ENCODE measurements around the gene FBN3. TPM values are rescaled to one million over a fixed set of nuclear protein-coding genes. Genes with fewer than 3 reads are reported as not detected.

The FBN3 gene
- total and polyA plus RNA-seq, 11 donors, result 0.32 TPM; not detected in 10

- no peaks in the 10 kb centered on the region for H3K27me3 ChIP-seq
- no peak overlapping the region for H3K27ac ChIP-seq
- no peaks in the 10 kb centered on the region for H3K4me1 ChIP-seq
- intact Hi-C loops (cut with DNase I), result no loop called here
- TF ChIP-seq POLR2A (IDR thresholded peaks at IDR 0.05) (no peak), CTCF (IDR thresholded peaks at IDR 0.05) (no peak)
- no peaks in the 10 kb centered on the region for H3K9me3 ChIP-seq
- ATAC-seq (no peak), DNase-seq (no peak)
- no peaks in the 10 kb centered on the region for H3K36me3 ChIP-seq
- 84 to 87% (median 86%) methylated on average over 13 of the region's 13 CpGs for WGBS, 4 donors
- no peak overlapping the region for H3K4me3 ChIP-seq
These were observed 127.1 kb downstream of the FBN3 start for GRCh38 chr19:8022275-8022674.

- Histone ChIP-seq H3K4me3 (no peak overlapping the region), H3K4me1 (no peaks in the 10 kb centered on the region), H3K27ac (no peak overlapping the region), H3K36me3 (no peaks in the 10 kb centered on the region), H3K27me3 (no peaks in the 10 kb centered on the region), H3K9me3 (no peaks in the 10 kb centered on the region)
- WGBS, 4 donors, result 82 to 90% (median 87%) methylated on average over 8 of the region's 8 CpGs
- intact Hi-C loops (cut with DNase I), result no loop called here
- ATAC-seq (no peak), DNase-seq (no peak)
- TF ChIP-seq POLR2A (IDR thresholded peaks at IDR 0.05) (no peak), CTCF (IDR thresholded peaks at IDR 0.05) (no peak)
These were observed 128.0 kb downstream of the FBN3 start for GRCh38 chr19:8021374-8021773.

- WGBS, 4 donors, result 69 to 76% (median 72%) methylated on average over 9 of the region's 9 CpGs
- ATAC-seq, result no peak
- H3K4me1 ChIP-seq, result no peaks in the 10 kb centered on the region
- H3K27ac ChIP-seq, result no peak overlapping the region
- no peaks in the 10 kb centered on the region for H3K9me3 ChIP-seq
- no peaks in the 10 kb centered on the region for H3K27me3 ChIP-seq
- no peak for TF ChIP-seq POLR2A (IDR thresholded peaks at IDR 0.05)
- no peak for TF ChIP-seq CTCF (IDR thresholded peaks at IDR 0.05)
- no peak for DNase-seq
- H3K4me3 ChIP-seq, result no peak overlapping the region
- H3K36me3 ChIP-seq, result no peaks in the 10 kb centered on the region
- intact Hi-C loops (cut with DNase I), result no loop called here
These were observed 128.7 kb downstream of the FBN3 start for GRCh38 chr19:8020681-8021080.

GRCh38 chr19:8017808-8018207 is 131.6 kb downstream of the FBN3 start:
- Histone ChIP-seq H3K4me1 (no peaks in the 10 kb centered on the region), H3K27ac (no peak overlapping the region), H3K27me3 (no peaks in the 10 kb centered on the region), H3K4me3 (no peak overlapping the region), H3K9me3 (no peaks in the 10 kb centered on the region), H3K36me3 (no peaks in the 10 kb centered on the region)
- WGBS, 4 donors, result 71 to 88% (median 83%) methylated on average over 14 of the region's 14 CpGs
- no peak for TF ChIP-seq CTCF (IDR thresholded peaks at IDR 0.05)
- no peak for TF ChIP-seq POLR2A (IDR thresholded peaks at IDR 0.05)
- intact Hi-C loops (cut with DNase I), result loop anchor here in 1 of 10 donors (10.0 kb wide), 1 partner anchor 127 kb away; the partner anchor contains the start of gene FBN3
- ATAC-seq, result no peak
- no peak for DNase-seq

Other genes with a start within 250 kb of the FBN3 start
- 10 to 100 TPM; 11.6 to 26.6 (median 23.5) TPM for gene MAP2K7, start 245.7 kb downstream of the FBN3 start, total RNA-seq
- gene MAP2K7, start 245.7 kb downstream of the FBN3 start, polyA plus RNA-seq, result 10 to 100 TPM; 22.2 to 35.5 TPM
- gene TGFBR3L, start 234.8 kb downstream of the FBN3 start, total RNA-seq, result 10 to 100 TPM in 2 of 9 donors, 1 to 10 TPM in 7; 3.6 to 41.2 (median 8.0) TPM
- 1 to 10 TPM in 1 of 2 donors, under 1 TPM in 1; 0.76 to 3.5 TPM for gene TGFBR3L, start 234.8 kb downstream of the FBN3 start, polyA plus RNA-seq
- gene SNAPC2, start 229.3 kb downstream of the FBN3 start, total RNA-seq, result 10 to 100 TPM in 4 of 9 donors, 1 to 10 TPM in 5; 6.8 to 16.7 (median 9.3) TPM
- gene SNAPC2, start 229.3 kb downstream of the FBN3 start, polyA plus RNA-seq, result 10 to 100 TPM; 10.4 to 28.9 TPM
- gene CTXN1, start 223.5 kb downstream of the FBN3 start, total RNA-seq, result 1 to 10 TPM in 2 of 9 donors, under 1 TPM in 5, not detected in 2; 0.21 to 3.3 (median 0.32) TPM
- under 1 TPM in 1 of 2 donors, not detected in 1; 0.87 TPM for gene CTXN1, start 223.5 kb downstream of the FBN3 start, polyA plus RNA-seq
- gene TIMM44, start 205.9 kb downstream of the FBN3 start, total RNA-seq, result 10 to 100 TPM; 55.9 to 99.9 (median 70.6) TPM
- 100 to 1,000 TPM in 1 of 2 donors, 10 to 100 TPM in 1; 99.6 to 140 TPM for gene TIMM44, start 205.9 kb downstream of the FBN3 start, polyA plus RNA-seq
- gene ELAVL1, start 144.0 kb downstream of the FBN3 start, total RNA-seq, result 10 to 100 TPM; 31.4 to 62.0 (median 53.4) TPM
- gene ELAVL1, start 144.0 kb downstream of the FBN3 start, polyA plus RNA-seq, result 10 to 100 TPM in 1 of 2 donors, 1 to 10 TPM in 1; 9.8 to 38.9 TPM
- gene CCL25, start 96.8 kb downstream of the FBN3 start, total RNA-seq, result not detected
- not detected for gene CCL25, start 96.8 kb downstream of the FBN3 start, polyA plus RNA-seq
- 10 to 100 TPM; 13.6 to 25.6 (median 20.6) TPM for gene CERS4, start 59.8 kb upstream of the FBN3 start, total RNA-seq
- gene CERS4, start 59.8 kb upstream of the FBN3 start, polyA plus RNA-seq, result 10 to 100 TPM; 11.1 to 37.7 TPM
- gene CD320, start 158.8 kb upstream of the FBN3 start, total RNA-seq, result 10 to 100 TPM; 17.7 to 74.8 (median 35.7) TPM
- 10 to 100 TPM; 37.8 to 70.5 TPM for gene CD320, start 158.8 kb upstream of the FBN3 start, polyA plus RNA-seq
- gene NDUFA7, start 171.8 kb upstream of the FBN3 start, total RNA-seq, result 100 to 1,000 TPM in 4 of 9 donors, 10 to 100 TPM in 5; 74.5 to 179 (median 93.6) TPM
- 100 to 1,000 TPM; 168 to 393 TPM for gene NDUFA7, start 171.8 kb upstream of the FBN3 start, polyA plus RNA-seq
- gene RPS28, start 171.9 kb upstream of the FBN3 start, total RNA-seq, result 1,000 to 10,000 TPM in 6 of 9 donors, 100 to 1,000 TPM in 3; 271 to 1,278 (median 1,186) TPM
- gene RPS28, start 171.9 kb upstream of the FBN3 start, polyA plus RNA-seq, result 100 to 1,000 TPM; 410 to 899 TPM
- gene KANK3, start 193.7 kb upstream of the FBN3 start, total RNA-seq, result 10 to 100 TPM; 12.3 to 33.6 (median 15.9) TPM
- gene KANK3, start 193.7 kb upstream of the FBN3 start, polyA plus RNA-seq, result 10 to 100 TPM; 16.9 to 19.4 TPM
- 100 to 1,000 TPM in 1 of 9 donors, 10 to 100 TPM in 4, 1 to 10 TPM in 4; 2.4 to 117 (median 10.8) TPM for gene ANGPTL4, start 214.6 kb upstream of the FBN3 start, total RNA-seq
- 10 to 100 TPM in 1 of 2 donors, 1 to 10 TPM in 1; 9.4 to 13.6 TPM for gene ANGPTL4, start 214.6 kb upstream of the FBN3 start, polyA plus RNA-seq
- 100 to 1,000 TPM in 8 of 9 donors, 10 to 100 TPM in 1; 56.4 to 159 (median 141) TPM for gene RAB11B, start 240.8 kb upstream of the FBN3 start, total RNA-seq
- gene RAB11B, start 240.8 kb upstream of the FBN3 start, polyA plus RNA-seq, result 100 to 1,000 TPM; 124 to 126 TPM

Measured in heart left ventricle (tissue), 16 donors.